GM19035 (cell line): ENCODE measurements around the gene ANXA1.

ENCODE experiments used
- ATAC-seq: cut with Tn5 transposase; IDR thresholded peaks from one replicate; pipeline ENCODE4 v1.9.1; 2021; ENCODE audit not compliant: unreplicated experiment

ANXA1 gene

DNA sequence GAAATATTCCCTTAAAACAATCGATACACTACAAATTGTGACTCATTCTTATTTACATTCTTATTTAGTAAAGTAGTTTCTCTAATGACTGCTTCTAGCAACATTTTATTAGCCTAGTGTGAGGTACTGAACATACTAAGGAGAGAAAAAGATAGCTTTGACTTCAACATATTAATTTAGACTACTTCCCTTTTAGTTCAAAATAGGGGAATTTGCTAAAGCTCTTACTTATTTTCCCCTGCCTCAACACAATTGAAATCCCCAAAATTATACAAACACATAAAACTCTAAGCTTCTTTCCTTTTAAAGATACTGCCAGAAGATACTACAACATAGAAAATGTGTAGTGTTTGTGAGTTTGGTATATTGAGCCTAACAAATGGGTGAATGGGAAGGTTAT, 55.2 kb downstream of the ANXA1 start:
- ATAC-seq: no peak

DNA sequence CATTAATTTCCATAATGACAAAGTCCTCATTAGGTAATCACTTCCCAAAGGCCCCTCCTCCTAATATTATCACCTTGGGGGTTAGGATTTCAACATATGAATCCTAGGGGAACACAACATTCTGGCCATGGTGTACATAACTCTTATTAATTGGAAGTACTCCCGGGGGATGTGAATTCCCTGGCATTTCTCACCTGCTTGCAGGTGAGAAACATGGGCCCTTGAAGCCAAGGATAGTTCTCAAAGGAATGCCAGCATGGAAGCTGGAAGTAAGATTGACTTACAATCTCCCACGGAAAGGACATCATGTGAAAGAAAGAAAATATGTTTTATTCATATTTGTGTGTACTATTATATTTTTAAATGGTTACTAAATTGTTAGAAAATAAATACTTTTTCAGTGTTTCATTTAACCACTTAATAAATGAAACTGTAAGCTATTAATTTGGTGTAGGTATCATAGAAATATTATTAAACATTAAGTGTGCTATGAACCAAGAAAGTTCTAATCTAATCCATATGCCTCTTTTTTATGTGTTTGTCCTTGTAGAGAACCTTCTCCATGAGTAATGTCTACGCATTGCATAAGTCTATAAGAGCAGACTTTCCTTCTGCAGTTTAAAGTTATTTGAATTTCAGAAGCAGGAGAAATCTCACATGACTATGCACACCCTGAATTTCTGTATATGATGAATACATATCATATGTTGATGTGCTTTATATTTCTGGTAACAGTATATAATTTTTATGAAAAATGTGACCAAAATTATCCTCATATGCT, 59.4 kb downstream of the ANXA1 start:
- no peak for ATAC-seq

DNA sequence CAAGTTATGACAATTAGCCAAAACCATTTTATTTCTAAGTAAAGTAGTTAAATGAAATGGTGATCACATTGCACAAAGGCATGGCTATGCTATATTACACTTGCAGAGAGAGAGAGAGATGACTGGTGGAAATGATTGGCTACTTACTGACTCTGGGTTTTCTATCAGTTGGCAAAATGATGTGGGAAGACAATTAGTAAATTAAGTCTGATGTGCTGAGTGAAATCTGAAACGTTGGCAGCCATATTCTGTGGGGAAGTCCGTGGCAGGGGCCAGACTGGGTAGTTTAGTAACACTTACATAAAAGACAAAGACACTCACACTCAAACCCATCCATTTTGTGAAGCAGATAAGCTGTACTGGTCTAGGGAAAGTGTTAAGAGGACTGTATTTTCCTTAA, 61.6 kb downstream of the ANXA1 start:
- no peak for ATAC-seq

DNA sequence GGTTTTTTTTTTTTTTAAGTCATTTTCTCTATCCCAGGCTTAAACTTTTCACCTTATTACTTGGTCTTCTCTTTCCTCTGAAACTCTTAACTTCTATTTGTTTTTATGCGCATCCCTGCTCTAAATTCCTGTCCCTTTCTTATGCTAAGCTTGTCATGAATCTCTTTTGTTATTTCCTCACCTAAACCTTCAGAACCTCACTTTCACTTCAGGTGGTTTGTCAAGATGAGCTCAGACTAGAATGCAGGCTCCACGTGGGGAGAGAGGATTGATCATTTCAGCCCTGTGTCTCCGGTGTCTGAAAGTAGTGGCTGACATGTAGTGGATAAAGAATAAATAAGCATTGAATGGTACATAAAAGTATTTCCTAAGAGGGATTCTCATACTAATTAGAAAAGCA, 63.6 kb downstream of the ANXA1 start:
- ATAC-seq: no peak

DNA sequence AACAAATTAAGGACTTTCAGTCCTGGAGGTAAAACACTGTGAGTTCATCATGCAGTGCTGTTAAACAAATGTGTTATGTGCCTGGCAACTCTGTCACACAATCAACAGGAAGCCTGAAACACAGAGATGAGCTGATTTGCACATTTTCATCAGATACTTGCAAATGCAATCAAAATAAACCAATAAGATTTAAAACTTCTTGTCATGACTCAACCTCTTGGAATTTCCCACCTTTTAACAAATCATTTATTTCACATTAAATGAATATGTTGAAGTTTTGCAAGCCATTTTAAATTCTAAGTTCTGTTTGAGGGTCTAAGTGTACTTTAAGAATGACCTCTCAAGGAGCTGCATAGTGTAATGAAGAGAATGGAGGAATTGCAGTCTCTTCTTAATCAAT, 64.4 kb downstream of the ANXA1 start:
- no peak for ATAC-seq
